Ammon's horn (tissue), 1 donor: ENCODE results near the gene CTSA.

ENCODE experiments used
- DNase-seq: peaks from one replicate; pipeline ENCODE4 v3.0.0-alpha.2; 2016; ENCODE audit warnings: low spot score

CTSA gene

DNA sequence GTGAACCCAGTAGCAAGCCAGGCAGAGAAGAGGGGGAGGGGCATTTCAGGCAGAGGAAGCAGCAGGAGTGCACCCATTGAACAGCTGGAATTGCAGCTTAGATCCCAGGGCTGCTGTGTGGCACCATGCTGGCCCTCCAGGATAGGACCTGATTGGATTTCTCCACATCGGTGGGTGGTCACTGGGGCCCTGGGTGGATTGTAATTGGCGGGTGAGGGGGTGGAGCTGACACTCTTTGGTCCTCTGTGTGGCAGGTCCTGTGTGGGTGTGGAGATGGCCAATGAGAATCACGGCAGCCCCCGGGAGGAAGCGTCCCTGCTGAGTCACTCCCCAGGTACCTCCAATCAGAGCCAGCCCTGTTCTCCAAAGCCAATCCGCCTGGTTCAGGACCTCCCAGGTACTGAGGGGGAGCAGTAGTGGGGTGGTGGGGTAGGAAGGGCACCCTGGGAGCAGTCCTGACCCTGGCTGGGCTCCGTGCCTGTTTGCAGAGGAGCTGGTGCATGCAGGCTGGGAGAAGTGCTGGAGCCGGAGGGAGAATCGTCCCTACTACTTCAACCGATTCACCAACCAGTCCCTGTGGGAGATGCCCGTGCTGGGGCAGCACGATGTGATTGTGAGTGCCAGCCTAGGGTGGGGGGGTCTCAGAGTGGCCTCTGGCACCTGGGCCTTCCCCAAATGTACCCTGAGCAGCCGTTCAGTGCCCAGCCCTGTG lies 47.7 kb downstream of the CTSA start:
- no peak for DNase-seq

DNA sequence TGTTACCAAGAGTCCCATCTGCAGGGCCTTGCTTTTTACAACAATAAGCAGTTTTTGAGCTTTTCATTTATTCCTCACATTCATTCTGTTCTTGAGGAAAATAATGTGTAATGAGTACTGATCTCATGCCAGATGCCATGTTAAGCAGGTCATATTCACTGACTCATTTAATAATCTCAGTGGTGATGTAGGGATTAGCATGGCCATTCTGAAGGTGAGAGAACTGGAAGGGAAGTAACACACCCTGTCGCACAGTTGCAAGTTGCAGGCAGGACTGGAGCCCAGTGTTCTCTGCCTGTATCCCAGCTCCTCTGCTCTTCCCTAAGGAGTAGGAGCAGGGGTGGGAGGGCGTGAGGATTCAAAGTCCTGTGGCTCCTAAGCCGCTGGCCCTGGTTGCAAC lies 48.9 kb downstream of the CTSA start:
- DNase-seq: no peak

DNA sequence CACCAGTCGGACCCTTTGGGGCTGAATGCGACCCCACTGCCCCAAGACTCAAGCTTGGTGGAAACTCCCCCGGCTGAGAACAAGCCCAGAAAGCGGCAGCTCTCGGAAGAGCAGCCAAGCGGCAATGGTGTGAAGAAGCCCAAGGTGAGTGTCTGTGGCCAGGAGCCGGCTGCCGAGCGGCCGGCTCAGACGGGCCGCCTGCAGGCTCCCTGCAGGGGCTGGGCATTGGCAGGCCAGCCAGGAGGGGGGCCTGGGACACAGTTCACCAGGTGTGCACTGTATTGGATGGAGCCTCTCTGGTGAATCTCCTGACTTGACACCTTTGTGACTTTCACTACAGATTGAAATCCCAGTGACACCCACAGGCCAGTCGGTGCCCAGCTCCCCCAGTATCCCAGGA lies 49.3 kb downstream of the CTSA start:
- DNase-seq: no peak

DNA sequence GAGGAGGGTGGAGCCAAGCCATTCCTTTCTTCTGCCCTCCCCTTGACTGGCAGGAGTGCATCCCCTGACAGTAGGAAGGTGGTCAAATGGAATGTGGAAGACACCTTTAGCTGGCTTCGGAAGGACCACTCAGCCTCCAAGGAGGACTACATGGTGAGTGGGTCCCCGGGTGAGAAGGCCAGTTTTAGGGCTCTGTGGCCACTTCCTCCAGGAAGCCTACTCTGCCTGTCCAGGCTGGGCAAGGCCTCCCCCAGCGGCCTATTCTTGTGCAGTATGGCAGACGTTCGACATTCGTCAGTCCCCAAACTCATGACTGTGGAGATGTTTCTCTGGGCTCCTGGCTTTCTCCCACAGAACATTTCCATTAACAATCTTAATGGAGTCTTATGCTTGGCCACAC lies 52.5 kb downstream of the CTSA start:
- no peak for DNase-seq

DNA sequence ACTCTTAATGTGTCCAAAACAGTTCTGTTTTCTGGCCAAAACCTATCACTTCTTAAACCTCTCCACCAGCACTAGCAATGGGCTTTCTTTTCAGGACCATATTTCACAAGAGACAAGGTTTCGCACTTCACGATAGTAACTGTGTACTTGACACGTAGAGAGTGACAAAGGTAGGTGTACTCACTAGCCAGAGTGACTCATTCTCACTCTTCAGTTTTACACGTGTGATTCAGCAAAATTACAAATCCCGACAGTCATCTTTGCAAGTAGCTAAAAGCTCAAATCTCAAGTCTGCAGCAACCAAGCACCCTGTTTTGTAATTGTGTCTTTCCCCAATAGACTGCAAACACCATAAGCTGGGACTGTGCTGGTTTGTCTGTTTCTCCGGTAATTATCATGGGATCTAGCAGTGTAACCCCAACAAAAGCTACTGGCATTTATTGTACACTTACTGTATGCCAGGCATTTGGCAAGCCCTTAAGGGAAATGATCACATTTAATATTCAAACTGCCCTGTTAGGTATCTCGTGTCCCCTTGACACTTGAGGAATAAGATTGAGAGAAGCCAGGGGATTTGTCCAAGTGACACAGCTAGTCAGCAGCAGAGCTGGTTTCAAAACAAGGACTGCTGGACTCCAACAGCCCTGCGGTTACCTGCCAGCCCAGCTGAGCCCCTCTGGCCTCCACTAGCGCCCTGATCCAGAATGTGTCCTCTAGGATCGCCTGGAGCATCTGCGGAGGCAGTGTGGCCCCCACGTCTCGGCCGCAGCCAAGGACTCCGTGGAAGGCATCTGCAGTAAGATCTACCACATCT lies 53.2 kb downstream of the CTSA start:
- DNase-seq: peak; percentile 51

DNA sequence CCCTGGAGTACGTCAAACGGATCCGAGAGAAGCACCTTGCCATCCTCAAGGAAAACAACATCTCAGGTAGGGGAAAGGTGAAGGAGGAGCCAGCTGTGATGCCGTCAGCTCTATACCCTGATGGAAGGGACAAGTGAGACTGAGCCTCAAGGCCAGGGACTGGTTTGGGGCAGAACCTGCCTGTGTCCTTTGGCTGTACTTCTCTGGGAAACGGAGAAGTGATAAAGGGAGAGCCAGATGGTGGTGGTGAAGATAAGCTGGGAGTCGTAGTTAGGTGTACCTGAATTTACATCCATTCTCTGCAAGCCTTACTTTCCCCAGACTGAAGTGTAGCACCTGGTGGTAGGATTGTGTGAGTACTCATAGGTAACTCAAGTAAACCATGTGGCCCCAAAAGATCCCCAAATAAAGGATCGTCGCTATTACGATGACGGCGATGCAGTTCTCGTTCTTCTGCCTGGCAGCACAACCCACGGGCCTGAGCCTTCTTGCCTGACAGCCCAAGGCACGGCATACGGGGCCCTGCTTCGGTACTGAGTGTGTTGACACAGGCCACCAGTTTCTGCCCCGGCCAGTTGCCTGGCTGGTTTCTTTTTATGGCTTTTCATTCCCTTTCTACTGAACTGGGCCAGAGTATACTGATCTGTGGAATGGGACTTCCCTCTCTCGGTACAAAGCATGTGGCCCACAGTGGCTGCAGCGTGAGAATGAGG lies 54.0 kb downstream of the CTSA start:
- no peak for DNase-seq

DNA sequence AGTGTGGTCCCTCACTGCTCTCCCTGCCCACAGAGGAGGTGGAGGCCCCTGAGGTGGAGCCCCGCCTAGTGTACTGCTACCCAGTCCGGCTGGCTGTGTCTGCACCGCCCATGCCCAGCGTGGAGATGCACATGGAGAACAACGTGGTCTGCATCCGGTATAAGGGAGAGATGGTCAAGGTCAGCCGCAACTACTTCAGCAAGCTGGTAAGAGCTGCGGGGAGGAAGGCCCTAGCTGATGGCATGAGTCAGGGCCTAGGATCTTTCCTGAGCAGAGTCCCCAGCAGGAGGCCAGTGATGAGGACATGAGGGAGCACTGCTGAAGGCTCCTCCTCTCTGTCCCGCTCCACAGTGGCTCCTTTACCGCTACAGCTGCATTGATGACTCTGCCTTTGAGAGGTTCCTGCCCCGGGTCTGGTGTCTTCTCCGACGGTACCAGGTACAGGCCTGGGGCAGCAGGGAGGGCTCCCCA lies 54.6 kb downstream of the CTSA start:
- no peak for DNase-seq

DNA sequence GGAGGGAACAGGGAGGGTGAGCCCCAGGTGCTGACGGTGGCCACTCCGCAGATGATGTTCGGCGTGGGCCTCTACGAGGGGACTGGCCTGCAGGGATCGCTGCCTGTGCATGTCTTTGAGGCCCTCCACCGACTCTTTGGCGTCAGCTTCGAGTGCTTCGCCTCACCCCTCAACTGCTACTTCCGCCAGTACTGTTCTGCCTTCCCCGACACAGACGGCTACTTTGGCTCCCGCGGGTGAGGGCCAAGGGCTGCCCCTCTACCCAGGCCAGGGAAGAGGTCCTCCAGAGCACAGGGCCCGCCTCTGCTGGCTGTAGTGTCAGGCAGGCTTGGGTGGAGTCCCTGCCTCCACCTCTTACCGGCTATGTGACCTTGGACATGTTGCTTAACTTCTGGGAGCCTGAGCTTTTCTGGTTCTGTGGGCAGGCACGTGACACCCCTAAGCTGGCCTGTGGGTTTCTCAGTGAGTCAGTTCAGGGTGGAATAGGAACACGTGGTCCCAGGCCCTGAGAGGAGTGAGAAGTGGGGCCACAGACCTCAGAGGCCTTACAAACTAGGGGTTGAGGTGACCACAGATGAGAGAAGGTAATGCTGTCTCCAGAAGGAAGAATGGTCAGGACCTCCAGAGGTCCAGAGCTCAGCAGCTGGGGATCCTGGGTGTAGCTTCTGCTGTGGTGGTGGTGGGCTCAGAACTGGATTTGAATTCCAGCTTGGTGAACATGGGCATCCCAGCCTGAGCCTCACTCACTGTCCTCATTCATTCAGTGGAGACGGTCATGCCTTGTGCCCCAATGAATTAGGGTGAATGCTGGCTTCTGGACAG lies 55.2 kb downstream of the CTSA start:
- peak; percentile 49 for DNase-seq

DNA sequence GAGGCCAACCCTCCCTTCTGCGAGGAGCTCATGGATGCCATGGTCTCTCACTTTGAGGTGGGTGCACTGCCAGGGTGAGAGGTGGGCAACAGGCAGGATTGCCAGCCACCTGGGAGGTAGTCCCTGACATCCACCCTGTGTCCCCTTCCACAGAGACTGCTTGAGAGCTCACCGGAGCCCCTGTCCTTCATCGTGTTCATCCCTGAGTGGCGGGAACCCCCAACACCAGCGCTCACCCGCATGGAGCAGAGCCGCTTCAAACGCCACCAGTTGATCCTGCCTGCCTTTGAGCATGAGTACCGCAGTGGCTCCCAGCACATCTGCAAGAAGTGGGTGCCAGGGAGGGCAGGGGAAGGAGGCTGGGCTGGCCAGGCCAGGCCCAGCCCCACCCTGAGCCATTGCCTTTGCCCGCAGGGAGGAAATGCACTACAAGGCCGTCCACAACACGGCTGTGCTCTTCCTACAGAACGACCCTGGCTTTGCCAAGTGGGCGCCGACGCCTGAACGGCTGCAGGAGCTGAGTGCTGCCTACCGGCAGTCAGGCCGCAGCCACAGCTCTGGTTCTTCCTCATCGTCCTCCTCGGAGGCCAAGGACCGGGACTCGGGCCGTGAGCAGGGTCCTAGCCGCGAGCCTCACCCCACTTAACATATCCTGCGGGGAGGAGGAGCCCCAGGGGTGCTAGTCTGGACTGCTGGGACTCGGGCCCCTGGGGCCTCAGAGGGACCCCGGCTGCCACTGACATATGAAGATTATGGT lies 56.2 kb downstream of the CTSA start:
- DNase-seq: no peak

DNA sequence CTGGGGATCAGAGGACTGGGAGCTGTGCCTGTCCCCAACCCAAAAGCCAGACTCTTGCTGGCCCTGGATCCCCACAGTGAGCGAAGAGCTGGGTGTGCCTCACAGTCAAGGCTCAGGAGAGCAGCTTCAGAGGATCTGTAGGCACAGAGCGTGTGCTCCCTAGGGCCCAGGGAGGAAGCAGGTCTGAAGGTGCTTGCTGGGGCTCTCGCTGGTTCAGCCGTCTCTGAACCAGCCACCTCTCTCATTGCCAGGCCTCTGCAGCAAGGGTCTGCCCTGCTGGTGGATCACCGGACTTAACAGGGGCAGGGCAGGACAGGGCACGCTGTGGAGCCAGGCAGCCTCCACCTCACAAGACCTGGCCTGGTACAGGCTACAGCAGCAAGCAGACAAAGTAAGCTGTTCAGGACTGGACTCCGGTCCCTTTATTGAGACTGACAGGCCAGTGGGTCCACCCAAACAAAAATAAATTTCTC lies 57.2 kb downstream of the CTSA start:
- DNase-seq: no peak
